Ovary (tissue), 3 donors: ENCODE measurements around the gene RAPGEF6.

Experiments used
- CTCF ChIP-seq, 3 donors: fragments of 450-650 bp in 2 of 3; fragments of 200-600 bp in 1 of 3; IDR thresholded peaks; one replicate each; pipeline versions ENCODE4 v1.5.1 to v1.8.0; 2016 to 2022; ENCODE audit warnings: antibody characterized with exemption in 3 of 3, mild to moderate bottlenecking in 1 of 3
- POLR2A ChIP-seq: fragments of 450-650 bp; IDR thresholded peaks from one replicate; pipeline ENCODE4 v1.6.1; 2017; ENCODE audit warnings: antibody characterized with exemption, mild to moderate bottlenecking, moderate library complexity
- donor health status: DM: no; HTN: no; CAD: no.

GRCh38 chr5:131379723-131380122 lies 255.3 kb downstream of the RAPGEF6 start:
- TF ChIP-seq POLR2A (no peak), CTCF (IDR thresholded peaks at IDR 0.05) (no peak)
